ENCODE measurements around the gene ITIH5. TPM values are rescaled to one million over a fixed set of nuclear protein-coding genes. Genes with fewer than 3 reads are reported as not detected.

The ITIH5 gene
- total and polyA plus RNA-seq, 2 of the 8 experiments (the other 6 are each of a cell fraction or from before 2014, with no cell fraction given) = 5.8 to 7.6 TPM

DNA sequence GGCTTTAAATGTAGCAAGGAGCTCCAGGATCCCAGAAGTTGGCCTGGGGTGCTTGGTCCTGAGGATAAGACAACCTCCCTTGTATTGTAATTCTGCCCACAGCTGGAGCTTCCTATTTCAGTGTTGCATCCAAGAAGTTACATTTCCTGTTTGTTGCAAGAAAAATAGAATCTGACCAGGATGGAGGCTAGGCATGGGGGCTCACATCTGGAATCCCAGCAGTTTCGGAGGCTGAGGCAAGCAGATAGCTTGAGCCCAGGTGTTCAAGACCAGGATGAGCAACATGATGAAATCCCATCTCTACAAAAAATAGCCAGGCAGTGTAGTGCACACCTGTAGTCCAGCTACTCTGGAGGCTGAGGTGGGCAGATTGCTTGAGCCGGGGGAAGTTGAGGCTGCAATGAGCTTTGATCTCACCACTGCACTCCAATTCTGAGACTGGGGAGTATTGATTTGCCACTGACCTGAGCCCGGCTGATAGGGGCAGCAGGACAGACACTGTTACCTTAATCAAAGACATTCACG lies 35.6 kb upstream of the ITIH5 start:
- POLR2A ChIA-PET (ENCODE audit: partially characterized antibody) = no interaction called here
- no peak for TF ChIP-seq KDM1A (IDR thresholded peaks at IDR 0.05; ENCODE audit: borderline replicate concordance, low read length)
- TF ChIP-seq NANOG (IDR thresholded peaks at IDR 0.05; ENCODE audit: insufficient read depth, low read depth, low read length, poor library complexity, severe bottlenecking) = no peak
- TF ChIP-seq PHF8 (conservative IDR thresholded peaks at IDR 0.05; ENCODE audit: low read depth, low read length) = no peak
- TF ChIP-seq FOSL1 (IDR thresholded peaks at IDR 0.05; ENCODE audit: insufficient read depth, low read depth, low read length) = no peak
- TF ChIP-seq BCL11A (IDR thresholded peaks at IDR 0.05; ENCODE audit: low read depth in 2 of 2, low read length in 2 of 2) = no peak
- TF ChIP-seq SIX5 (IDR thresholded peaks at IDR 0.05; ENCODE audit: low read depth, low read length) = no peak
- TF ChIP-seq, protein P1, sequence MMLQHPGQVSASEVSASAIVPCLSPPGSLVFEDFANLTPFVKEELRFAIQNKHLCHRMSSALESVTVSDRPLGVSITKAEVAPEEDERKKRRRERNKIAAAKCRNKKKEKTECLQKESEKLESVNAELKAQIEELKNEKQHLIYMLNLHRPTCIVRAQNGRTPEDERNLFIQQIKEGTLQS (IDR thresholded peaks at IDR 0.05; ENCODE audit: insufficient read depth, low read depth, low read length) = no peak
- TF ChIP-seq MAFK (IDR thresholded peaks at IDR 0.05; ENCODE audit: low read depth, low read length) = no peak
- TF ChIP-seq SP4 (IDR thresholded peaks at IDR 0.05; ENCODE audit: low read length) = no peak
- no peak for TF ChIP-seq GABPA (IDR thresholded peaks at IDR 0.05; ENCODE audit: borderline replicate concordance, insufficient read depth, low read length)
- no peak for TF ChIP-seq HDAC2 (IDR thresholded peaks at IDR 0.05; ENCODE audit: borderline replicate concordance in 1 of 2, low read depth in 2 of 2, low read length in 2 of 2)
- TF ChIP-seq SUZ12 (IDR thresholded peaks at IDR 0.05; ENCODE audit: low read length) = no peak
- TF ChIP-seq NRF1 (IDR thresholded peaks at IDR 0.05; ENCODE audit: low read depth, low read length) = no peak

More for the DNA sequence above, 35.6 kb upstream of the ITIH5 start:
- Histone ChIP-seq H2BK12ac (ENCODE audit: low read depth, low read length) (no peak overlapping the region), H3K4me2 (ENCODE audit: insufficient read depth in 1 of 2, low read depth in 2 of 2, low read length in 2 of 2) (no peak overlapping the region), H4K5ac (ENCODE audit: insufficient read length, low read depth, low read length) (no peak overlapping the region), H3K18ac (ENCODE audit: extremely low read depth, low read length) (no peak overlapping the region), H3K23ac (ENCODE audit: insufficient read length) (no peak overlapping the region), H2AFZ (ENCODE audit: low read length) (no peak overlapping the region), H3K36me3 (ENCODE audit: control insufficient read depth in 2 of 4, insufficient read depth in 4 of 4, low read length in 3 of 4) (no peaks in the 10 kb centered on the region), H4K20me1 (replicated peaks in 1 of 2; ENCODE audit: control insufficient read depth in 1 of 2, insufficient read depth in 2 of 2, low read length in 2 of 2) (no peaks in the 10 kb centered on the region), H2AK5ac (ENCODE audit: low read depth, low read length) (no peak overlapping the region), H3K4ac (replicated peaks; ENCODE audit: insufficient read length, low read depth, low read length) (no peak overlapping the region), H4K91ac (replicated peaks; ENCODE audit: insufficient read length, low read length) (no peak overlapping the region), H3K27me3 (replicated peaks in 1 of 4; ENCODE audit: control insufficient read depth in 3 of 4, extremely low read depth in 1 of 4, insufficient read depth in 3 of 4, low read length in 3 of 4) (no peaks in the 10 kb centered on the region), H3K9me3 (ENCODE audit: insufficient read depth in 2 of 2, low read depth in 1 of 2, low read length in 1 of 2) (no peaks in the 10 kb centered on the region), H2BK20ac (ENCODE audit: low read length) (no peak overlapping the region), H2BK15ac (ENCODE audit: low read length) (no peak overlapping the region), H3K4me1 (replicated peaks in 1 of 4; ENCODE audit: control insufficient read depth in 3 of 4, insufficient read depth in 4 of 4, low read length in 3 of 4) (no peaks in the 10 kb centered on the region), H3K14ac (ENCODE audit: insufficient read length) (no peak overlapping the region), H3K56ac (replicated peaks; ENCODE audit: insufficient read length, low read depth, low read length) (no peak overlapping the region), H3K9ac (replicated peaks in 1 of 4; ENCODE audit: extremely low read depth in 1 of 4, low read depth in 3 of 4, low read length in 3 of 4) (no peak overlapping the region), H2BK120ac (replicated peaks; ENCODE audit: low read depth, low read length) (no peak overlapping the region), H3K79me1 (ENCODE audit: low read depth, low read length) (no peaks in the 10 kb centered on the region), H3K23me2 (ENCODE audit: low read depth, low read length) (no peaks in the 10 kb centered on the region; the same call in 1 of the 2 replicates), H3K4me3 (ENCODE audit: extremely low read depth in 1 of 4, insufficient read depth in 2 of 4, low read depth in 3 of 4, low read length in 4 of 4) (no peak overlapping the region), H2BK5ac (ENCODE audit: low read depth, low read length) (no peak overlapping the region), H4K8ac (ENCODE audit: extremely low read depth, insufficient read depth, low read length) (no peak overlapping the region), H3K27ac (ENCODE audit: low read depth, low read length) (no peak overlapping the region), H3K79me2 (ENCODE audit: control insufficient read depth in 1 of 2, insufficient read depth in 2 of 2, low read length in 2 of 2) (no peaks in the 10 kb centered on the region)
- WGBS, 2 experiments (ENCODE audit: extremely low coverage in 1 of 2, insufficient coverage in 1 of 2, insufficient read length in 1 of 2, insufficient replicate concordance in 2 of 2, low coverage in 1 of 2, low lambda C conversion rate in 2 of 2, missing lambda C conversion rate in 1 of 2) = 96% methylated on average over 4 of the region's 4 CpGs; no CpG with 5 or more reads in 1 of the 2 experiments
- CTCF ChIA-PET (ENCODE audit: partially characterized antibody) = interaction anchor here (0.6 to 1.2 kb wide), 4 partner anchors 32 to 176 kb away, joined by 3 to 4 read pairs (median 4); no protein-coding TSS in a partner anchor
- FAIRE-seq (no peak), DNase-seq (ENCODE audit: low read depth in 1 of 2, low spot score in 2 of 2) (no peak)

Measured in H1 (cell line).